Effector CD4-positive, alpha-beta T cell (primary cell): ENCODE data around the gene LRP3.
A peak's percentile ranks its signal among the peaks of the same experiment; 100 is the strongest.
"Not testable (repeated sequence)": the region's sequence is repeated elsewhere in the genome, so short reads cannot be mapped to it uniquely, and the experiment has no call there.

ENCODE experiments used
- DNase-seq: peaks from one replicate; pipeline ENCODE4 v3.0.0-alpha.2; 2020

Gene LRP3

GRCh38 chr19:33220115-33220514 lies 26.0 kb downstream of the LRP3 start:
- no peak for DNase-seq

- DNase-seq = no peak
Observed at GRCh38 chr19:33220735-33221134, 26.6 kb downstream of the LRP3 start.

GRCh38 chr19:33221638-33222037 lies 27.5 kb downstream of the LRP3 start:
- DNase-seq = no peak

GRCh38 chr19:33222255-33222654 lies 28.1 kb downstream of the LRP3 start:
- not testable (repeated sequence) for DNase-seq

- no peak for DNase-seq
Observed at GRCh38 chr19:33224694-33225457, 30.7 kb downstream of the LRP3 start.

GRCh38 chr19:33225458-33225926 lies 31.4 kb downstream of the LRP3 start, which contains the start of gene SLC7A10:
Gene SLC7A10 (minus strand): TSS chr19:33225850. CDS start chr19:33225703, 147 bp downstream.
- no peak for DNase-seq

- DNase-seq = no peak
Observed at GRCh38 chr19:33226550-33227241, 32.6 kb downstream of the LRP3 start.

- no peak for DNase-seq
Observed at GRCh38 chr19:33227242-33227650, 33.1 kb downstream of the LRP3 start.

- no peak for DNase-seq
Observed at GRCh38 chr19:33227870-33228599, 33.9 kb downstream of the LRP3 start.

- DNase-seq = no peak
Observed at GRCh38 chr19:33229962-33230361, 35.8 kb downstream of the LRP3 start.

GRCh38 chr19:33231511-33231910 lies 37.4 kb downstream of the LRP3 start:
- DNase-seq = no peak

GRCh38 chr19:33232656-33233055 lies 38.5 kb downstream of the LRP3 start:
- DNase-seq = no peak

GRCh38 chr19:33233056-33233873 lies 39.1 kb downstream of the LRP3 start:
- DNase-seq = no peak

- DNase-seq = no peak
Observed at GRCh38 chr19:33234092-33234491, 40.0 kb downstream of the LRP3 start.

GRCh38 chr19:33234736-33235135 lies 40.6 kb downstream of the LRP3 start:
- DNase-seq = no peak

GRCh38 chr19:33235269-33235995 lies 41.3 kb downstream of the LRP3 start:
- peak; percentile 77 for DNase-seq

GRCh38 chr19:33235996-33236350 lies 41.8 kb downstream of the LRP3 start:
- no peak for DNase-seq

- DNase-seq = no peak
Observed at GRCh38 chr19:33236696-33237390, 42.7 kb downstream of the LRP3 start.

GRCh38 chr19:33238481-33239149 lies 44.5 kb downstream of the LRP3 start:
- no peak for DNase-seq

- DNase-seq = no peak
Observed at GRCh38 chr19:33239223-33239975, 45.3 kb downstream of the LRP3 start.
